SU-DHL-6 (cell line): Measurements from ENCODE around the gene TATDN2.

Experiments used
- H2AFZ ChIP-seq: fragments of 200-600 bp; sonication (generic); 2 replicates; pipeline ENCODE4 v1.6.1; 2014; ENCODE audit warnings: low read depth, mild to moderate bottlenecking, moderate library complexity, mixed read lengths, antibody characterized with exemption, low read length; ENCODE audit not compliant: severe bottlenecking
- H3F3A ChIP-seq: fragments of 200-600 bp; shearing (Covaris generic); 2 replicates; pipeline ENCODE4 v1.6.0; 2016; ENCODE audit warnings: antibody characterized with exemption, mild to moderate bottlenecking; ENCODE audit not compliant: insufficient read depth
- H3K27ac ChIP-seq: fragments of 200-600 bp; sonication (generic); 2 replicates; pipeline ENCODE4 v1.5.1; 2016; ENCODE audit warnings: low read depth, mild to moderate bottlenecking, low read length, moderate library complexity, mixed read lengths
- H3K27me3 ChIP-seq: fragments of 200-600 bp; sonication (generic), shearing (Covaris generic); 2 replicates; pipeline ENCODE4 v1.6.0; 2014; ENCODE audit warnings: mild to moderate bottlenecking, low read length
- H3K36me3 ChIP-seq: fragments of 200-600 bp; sonication (generic); 2 replicates; pipeline ENCODE4 v1.6.1; 2014; ENCODE audit warnings: mild to moderate bottlenecking, low read length, mixed read lengths
- H3K4me2 ChIP-seq: fragments of 300-600, 200-600 bp; shearing (Covaris generic), sonication (generic); 2 replicates; pipeline ENCODE4 v1.6.0; 2014; ENCODE audit warnings: low read length, low read depth, mild to moderate bottlenecking; ENCODE audit not compliant: poor library complexity, severe bottlenecking
- H3K4me3 ChIP-seq: fragments of 200-600 bp; sonication (generic); 2 replicates; pipeline ENCODE4 v1.5.1; 2014; ENCODE audit warnings: antibody characterized with exemption, low read length, mild to moderate bottlenecking, mixed read lengths; ENCODE audit not compliant: insufficient read depth, poor library complexity, severe bottlenecking
- H3K79me2 ChIP-seq: fragments of 200-600 bp; sonication (generic); 2 replicates; pipeline ENCODE4 v1.6.1; 2014; ENCODE audit warnings: mild to moderate bottlenecking, low read length, moderate library complexity; ENCODE audit not compliant: insufficient read depth
- H3K9ac ChIP-seq: fragments of 200-600 bp; sonication (generic); 2 replicates; pipeline ENCODE4 v1.7.0; 2014; ENCODE audit warnings: mild to moderate bottlenecking, low read length
- H3K9me2 ChIP-seq: fragments of 200-600 bp; sonication (generic); replicated peaks from 2 replicates; pipeline ENCODE4 v1.6.1; 2014; ENCODE audit warnings: low read length; ENCODE audit not compliant: insufficient read depth
- H3K9me3 ChIP-seq: fragments of 200-600 bp; sonication (generic); 2 replicates; pipeline ENCODE4 v1.6.1; 2014; ENCODE audit warnings: low read length, mixed read lengths; ENCODE audit not compliant: insufficient read depth
- H4K20me1 ChIP-seq: fragments of 200-600 bp; sonication (generic); 2 replicates; pipeline ENCODE4 v1.6.1; 2014; ENCODE audit warnings: low read depth, mild to moderate bottlenecking, antibody characterized with exemption, low read length, moderate library complexity, mixed read lengths
- CTCF ChIP-seq: fragments of 200-600 bp; sonication (generic); IDR thresholded peaks from one replicate; pipeline ENCODE4 v1.5.1; 2017; ENCODE audit warnings: antibody characterized with exemption, mild to moderate bottlenecking, low read length, moderate library complexity; ENCODE audit not compliant: insufficient read depth, poor library complexity, severe bottlenecking
- EZH2phosphoT487 ChIP-seq: fragments of 200-600 bp; sonication (generic), shearing (Covaris generic); conservative IDR thresholded peaks from 2 replicates; pipeline ENCODE4 v1.6.1; 2018; ENCODE audit warnings: mild to moderate bottlenecking, antibody characterized with exemption, low read length, moderate library complexity, mixed read lengths

Gene TATDN2

GRCh38 chr3:10259798-10260197, 11.5 kb downstream of the TATDN2 start:
- peaks cover 86% of the 10 kb centered on the region for H3K79me2 ChIP-seq
- no peak overlapping the region for H3K4me3 ChIP-seq
- TF ChIP-seq CTCF, result no peak
- TF ChIP-seq EZH2phosphoT487, result no peak
- H2AFZ ChIP-seq, result no peak overlapping the region
- H3K9me2 ChIP-seq, result no peaks in the 10 kb centered on the region
- no peak overlapping the region for H3K9ac ChIP-seq
- 0 out of 2 replicates have a peak, but pooled peaks cover 3% of the 10 kb centered on the region for H3F3A ChIP-seq
- peaks cover 22% of the 10 kb centered on the region; the same call in 1 of the 2 replicates for H3K36me3 ChIP-seq
- H4K20me1 ChIP-seq, result peaks cover 3% of the 10 kb centered on the region; the same call in 1 of the 2 replicates
- no peak overlapping the region for H3K4me2 ChIP-seq
- H3K27me3 ChIP-seq, result no peaks in the 10 kb centered on the region
- H3K9me3 ChIP-seq, result no peaks in the 10 kb centered on the region
- H3K27ac ChIP-seq, result no peak overlapping the region

- H3F3A ChIP-seq, result 0 out of 2 replicates have a peak, but pooled peaks cover 3% of the 10 kb centered on the region
- no peak overlapping the region for H3K9ac ChIP-seq
- peaks cover 3% of the 10 kb centered on the region; the same call in 1 of the 2 replicates for H4K20me1 ChIP-seq
- H3K27me3 ChIP-seq, result no peaks in the 10 kb centered on the region
- peaks cover 85% of the 10 kb centered on the region for H3K79me2 ChIP-seq
- no peak overlapping the region for H2AFZ ChIP-seq
- TF ChIP-seq EZH2phosphoT487 (no peak), CTCF (no peak)
- no peak overlapping the region for H3K4me3 ChIP-seq
- H3K9me3 ChIP-seq, result no peaks in the 10 kb centered on the region
- H3K4me2 ChIP-seq, result no peak overlapping the region
- H3K36me3 ChIP-seq, result peaks cover 22% of the 10 kb centered on the region; the same call in 1 of the 2 replicates
- no peaks in the 10 kb centered on the region for H3K9me2 ChIP-seq
- H3K27ac ChIP-seq, result no peak overlapping the region
These were observed 12.0 kb downstream of the TATDN2 start for GRCh38 chr3:10260211-10260701.

GRCh38 chr3:10262027-10262426, 13.8 kb downstream of the TATDN2 start:
- no peak for TF ChIP-seq CTCF
- no peak for TF ChIP-seq EZH2phosphoT487
- Histone ChIP-seq H3K27me3 (no peaks in the 10 kb centered on the region), H3K36me3 (peaks cover 29% of the 10 kb centered on the region; the same call in 1 of the 2 replicates), H4K20me1 (peaks cover 3% of the 10 kb centered on the region; the same call in 1 of the 2 replicates), H3K4me2 (no peak overlapping the region), H3K79me2 (peaks cover 83% of the 10 kb centered on the region), H3K9me2 (no peaks in the 10 kb centered on the region), H3K4me3 (no peak overlapping the region), H3K27ac (no peak overlapping the region), H3F3A (0 out of 2 replicates have a peak, but pooled peaks cover 3% of the 10 kb centered on the region), H3K9me3 (no peaks in the 10 kb centered on the region), H2AFZ (no peak overlapping the region), H3K9ac (no peak overlapping the region)
